NCI-H345 treated with DMSO at 0.1 percent for 48 hours (cell line): ENCODE results near the gene PLAAT5.
"Not testable (repeated sequence)": the region's sequence is repeated elsewhere in the genome, so short reads cannot be mapped to it uniquely, and the experiment has no call there.

ENCODE experiments used
- DNase-seq: peaks from one replicate; lab custom pipeline; 2025; ENCODE audit not compliant: unreplicated experiment; lab: John Stamatoyannopoulos, UW

The PLAAT5 gene

GRCh38 chr11:63488789-63489188 is 2.2 kb downstream of the PLAAT5 start:
- no peak for DNase-seq

GRCh38 chr11:63485777-63486176 is 5.2 kb downstream of the PLAAT5 start:
- DNase-seq: no peak

GRCh38 chr11:63480039-63480438 is 10.9 kb downstream of the PLAAT5 start:
- DNase-seq: no peak

- DNase-seq: peak; percentile 7
Observed at GRCh38 chr11:63478896-63479295, 12.1 kb downstream of the PLAAT5 start.

GRCh38 chr11:63476618-63477017 is 14.3 kb downstream of the PLAAT5 start:
- DNase-seq: no peak

GRCh38 chr11:63472372-63472771 is 18.6 kb downstream of the PLAAT5 start:
- DNase-seq: no peak

GRCh38 chr11:63470311-63470710 is 20.7 kb downstream of the PLAAT5 start:
- no peak for DNase-seq

GRCh38 chr11:63462137-63462536 is 28.8 kb downstream of the PLAAT5 start:
- DNase-seq: no peak

- DNase-seq: no peak
Observed at GRCh38 chr11:63459586-63459985, 31.4 kb downstream of the PLAAT5 start.

GRCh38 chr11:63448646-63449045 is 42.3 kb downstream of the PLAAT5 start:
- no peak for DNase-seq

GRCh38 chr11:63445720-63446119 is 45.2 kb downstream of the PLAAT5 start:
- no peak for DNase-seq

- DNase-seq: no peak
Observed at GRCh38 chr11:63445118-63445517, 45.8 kb downstream of the PLAAT5 start.

GRCh38 chr11:63444160-63444559 is 46.8 kb downstream of the PLAAT5 start:
- DNase-seq: no peak

- DNase-seq: no peak
Observed at GRCh38 chr11:63443714-63444113, 47.3 kb downstream of the PLAAT5 start.

- DNase-seq: not testable (repeated sequence)
Observed at GRCh38 chr11:63435831-63436230, 55.1 kb downstream of the PLAAT5 start.

GRCh38 chr11:63435351-63435750 is 55.6 kb downstream of the PLAAT5 start:
- not testable (repeated sequence) for DNase-seq

- not testable (repeated sequence) for DNase-seq
Observed at GRCh38 chr11:63430731-63431130, 60.2 kb downstream of the PLAAT5 start.

- DNase-seq: no peak
Observed at GRCh38 chr11:63427971-63428508, 62.9 kb downstream of the PLAAT5 start.

- DNase-seq: no peak
Observed at GRCh38 chr11:63417174-63417852, 73.7 kb downstream of the PLAAT5 start.
